ENCODE data around the gene PRR36.

DNA sequence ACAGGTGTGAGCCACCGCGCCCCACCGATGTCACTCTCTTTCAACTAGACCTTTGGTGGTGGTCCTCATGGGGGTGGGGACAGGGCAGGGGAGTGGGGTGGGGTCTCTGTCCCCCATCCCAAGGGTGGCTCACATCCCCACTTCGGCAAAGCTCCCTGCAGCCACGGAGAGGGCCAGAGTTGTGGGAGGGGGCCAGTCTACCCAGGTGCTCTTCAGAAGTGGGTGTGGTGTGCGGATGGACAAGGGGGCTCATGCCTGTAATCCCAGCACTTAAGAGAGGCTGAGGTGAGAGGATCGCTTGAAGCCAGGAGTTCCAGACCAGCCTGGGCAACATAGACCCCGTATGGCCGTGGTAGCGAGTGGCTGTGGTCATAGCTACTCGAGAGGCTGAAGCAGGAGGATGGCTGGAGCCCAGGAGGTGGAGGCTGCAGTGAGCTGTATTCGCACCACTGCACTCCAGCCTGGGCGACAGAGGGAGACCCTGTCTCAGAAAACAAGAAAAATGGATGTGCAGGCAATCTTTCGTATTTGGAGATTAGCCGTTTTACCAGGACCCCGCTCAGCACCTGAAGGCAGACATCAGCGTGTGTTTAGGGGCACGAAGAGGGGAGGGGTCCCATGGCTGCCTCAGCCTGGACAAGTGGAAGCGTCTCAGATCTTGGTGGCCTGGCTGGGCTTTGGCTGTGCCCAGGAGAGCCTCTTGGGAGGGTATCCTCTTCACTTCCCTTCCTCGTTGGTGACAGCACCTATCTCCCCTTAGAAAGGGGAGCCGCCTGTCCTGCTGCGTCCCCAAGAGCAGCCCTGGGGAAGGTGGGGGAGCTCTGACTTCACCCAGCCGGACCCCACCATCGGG is 41.3 kb upstream of the PRR36 start:
- TF ChIP-seq, protein P1, sequence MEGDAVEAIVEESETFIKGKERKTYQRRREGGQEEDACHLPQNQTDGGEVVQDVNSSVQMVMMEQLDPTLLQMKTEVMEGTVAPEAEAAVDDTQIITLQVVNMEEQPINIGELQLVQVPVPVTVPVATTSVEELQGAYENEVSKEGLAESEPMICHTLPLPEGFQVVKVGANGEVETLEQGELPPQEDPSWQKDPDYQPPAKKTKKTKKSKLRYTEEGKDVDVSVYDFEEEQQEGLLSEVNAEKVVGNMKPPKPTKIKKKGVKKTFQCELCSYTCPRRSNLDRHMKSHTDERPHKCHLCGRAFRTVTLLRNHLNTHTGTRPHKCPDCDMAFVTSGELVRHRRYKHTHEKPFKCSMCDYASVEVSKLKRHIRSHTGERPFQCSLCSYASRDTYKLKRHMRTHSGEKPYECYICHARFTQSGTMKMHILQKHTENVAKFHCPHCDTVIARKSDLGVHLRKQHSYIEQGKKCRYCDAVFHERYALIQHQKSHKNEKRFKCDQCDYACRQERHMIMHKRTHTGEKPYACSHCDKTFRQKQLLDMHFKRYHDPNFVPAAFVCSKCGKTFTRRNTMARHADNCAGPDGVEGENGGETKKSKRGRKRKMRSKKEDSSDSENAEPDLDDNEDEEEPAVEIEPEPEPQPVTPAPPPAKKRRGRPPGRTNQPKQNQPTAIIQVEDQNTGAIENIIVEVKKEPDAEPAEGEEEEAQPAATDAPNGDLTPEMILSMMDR (IDR thresholded peaks at IDR 0.05), result no peak
- no peak for TF ChIP-seq EZH2 (IDR thresholded peaks at IDR 0.05; ENCODE audit: borderline replicate concordance, insufficient read depth, low read depth, low read length, poor library complexity, severe bottlenecking)
